T-helper 17 cell (primary cell): ENCODE results near the gene NAA10. TPM values are rescaled to one million over a fixed set of nuclear protein-coding genes. Genes with fewer than 3 reads are reported as not detected.

Experiments used
- ATAC-seq: fragments of 150-1000 bp; cut with Tn5 transposase; 2 replicates; pipeline ENCODE4 v1.10.0; 2021; ENCODE audit warnings: mild to moderate bottlenecking, moderate library complexity
- DNase-seq, 3 donors: peaks; one replicate each; pipeline versions ENCODE4 v3.0.0 to v3.0.0-alpha.2; 2020 to 2021
- H3K9me3 ChIP-seq: one replicate; pipeline ENCODE4 v1.7.0; 2013; ENCODE audit warnings: low read length, mild to moderate bottlenecking; ENCODE audit not compliant: control insufficient read depth, poor library complexity, severe bottlenecking
- H3K27ac Mint-ChIP-seq: one replicate; pipeline ENCODE4 v1.8.0; 2022; ENCODE audit warnings: mild to moderate bottlenecking, moderate library complexity, mixed read lengths
- H3K27me3 Mint-ChIP-seq: one replicate; pipeline ENCODE4 v1.8.0; 2022; ENCODE audit warnings: mixed read lengths
- H3K36me3 Mint-ChIP-seq: one replicate; pipeline ENCODE4 v1.8.0; 2022; ENCODE audit warnings: low read depth, mixed read lengths
- H3K4me1 Mint-ChIP-seq: one replicate; pipeline ENCODE4 v1.8.0; 2022; ENCODE audit warnings: mild to moderate bottlenecking, mixed read lengths
- H3K4me3 Mint-ChIP-seq: one replicate; pipeline ENCODE4 v1.8.0; 2022; ENCODE audit warnings: mild to moderate bottlenecking, moderate library complexity, mixed read lengths
- total RNA-seq, 4 donors: library from RNA in 2 of 4; stranded (reverse) in 2 of 4; gene quantifications; one replicate each; pipeline ENCODE4 v1.2.3 and lab custom pipeline; 2022 to 2026

Gene NAA10
- total RNA-seq, 2 donors from 2014 or later = 42.8 to 48.5 TPM

DNA sequence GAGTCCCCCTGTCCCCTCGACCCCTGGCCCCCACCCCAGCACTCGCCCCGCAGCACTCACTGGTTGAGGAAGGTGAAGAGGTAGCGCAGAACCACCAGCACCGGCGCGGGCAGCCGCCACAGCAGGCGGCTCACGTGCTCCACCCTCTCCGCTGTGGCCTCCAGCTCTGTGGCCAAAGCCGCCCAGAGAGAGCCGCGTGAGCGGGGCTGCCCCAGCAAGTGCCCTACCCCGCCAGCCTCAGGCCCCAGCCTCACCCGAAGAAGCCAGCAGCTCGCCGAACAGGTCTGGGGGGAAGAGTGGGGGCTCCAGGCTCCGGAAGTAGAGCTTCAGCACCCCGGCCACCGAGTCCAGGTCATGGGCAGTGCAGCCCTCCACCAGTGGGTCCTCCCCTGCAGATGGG lies 24.4 kb downstream of the NAA10 start:
- DNase-seq (no peak), ATAC-seq (no peak)
- H3K4me3 Mint-ChIP-seq = no peak overlapping the region
- no peaks in the 10 kb centered on the region for H3K9me3 ChIP-seq
- H3K27me3 Mint-ChIP-seq = no peaks in the 10 kb centered on the region
- no peak overlapping the region for H3K27ac Mint-ChIP-seq
- peaks cover 5% of the 10 kb centered on the region for H3K4me1 Mint-ChIP-seq
- H3K36me3 Mint-ChIP-seq = no peaks in the 10 kb centered on the region

DNA sequence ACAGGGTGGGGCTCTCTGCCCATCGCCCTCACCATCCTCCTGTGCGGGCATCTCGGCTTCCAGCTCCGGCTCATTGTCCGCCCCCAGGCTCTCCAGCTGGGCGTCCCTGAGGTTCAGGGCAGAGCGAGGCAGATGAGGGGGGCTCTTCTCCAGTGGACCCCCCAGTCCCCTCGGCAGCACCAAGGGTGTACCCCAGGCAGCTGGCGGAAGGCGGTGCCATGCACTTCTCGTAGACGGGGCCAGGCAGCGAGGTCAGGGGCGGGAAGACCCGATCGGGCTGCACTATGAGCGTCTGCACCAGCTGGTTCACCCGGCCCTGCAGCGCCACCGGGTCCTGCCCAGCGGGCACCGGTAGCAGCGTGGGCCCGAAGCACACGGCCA lies 24.9 kb downstream of the NAA10 start:
- Mint-ChIP-seq H3K27me3 (no peaks in the 10 kb centered on the region), H3K27ac (no peak overlapping the region)

DNA sequence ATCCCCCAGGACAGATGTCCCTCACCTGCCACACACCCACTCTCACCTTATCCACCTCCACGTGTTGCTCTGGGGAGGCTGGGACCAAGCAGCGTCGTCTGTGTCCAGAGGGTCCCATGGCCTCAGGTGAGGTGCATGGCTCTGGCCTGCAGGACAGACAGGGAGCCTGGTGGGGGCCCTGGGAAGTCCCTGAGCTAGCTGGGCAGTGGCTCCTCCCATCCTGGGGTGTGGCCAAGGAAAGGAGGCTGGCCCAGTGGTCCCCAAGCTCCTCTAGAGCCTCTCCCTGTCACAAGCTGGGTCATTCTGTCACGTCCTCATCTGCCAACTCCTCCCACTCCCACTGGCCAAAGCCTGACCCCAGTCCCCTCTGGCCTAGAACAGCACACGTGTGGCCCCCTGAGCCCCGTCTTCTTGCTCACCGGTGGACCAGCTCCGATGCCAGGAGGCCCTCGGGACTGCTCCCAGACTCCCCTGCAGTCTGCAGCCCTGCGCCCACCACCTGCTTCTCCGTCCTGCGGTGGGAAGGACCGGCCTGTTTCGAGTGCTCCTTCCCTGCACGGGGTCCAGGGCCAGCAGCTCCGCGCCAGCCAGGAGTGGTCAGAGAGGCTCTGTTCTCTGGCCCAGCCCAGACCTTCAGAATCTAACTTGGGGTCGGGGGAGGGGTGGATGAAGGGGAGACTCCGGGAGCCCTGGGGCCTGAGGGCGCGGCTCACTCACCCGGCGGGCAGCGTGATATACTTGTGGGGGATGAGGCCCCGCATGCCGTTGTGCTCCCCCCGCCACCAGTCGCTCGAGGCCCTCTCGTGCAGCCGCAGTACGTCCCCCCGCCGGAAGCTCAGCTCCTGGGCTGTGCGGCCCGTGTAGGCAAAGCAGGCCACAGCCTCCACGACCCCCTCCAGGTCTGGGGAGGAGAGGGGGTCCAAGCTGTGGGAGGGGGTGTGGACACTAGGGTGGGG lies 25.5 kb downstream of the NAA10 start:
- Mint-ChIP-seq H3K27ac (no peak overlapping the region), H3K36me3 (no peaks in the 10 kb centered on the region), H3K4me3 (no peak overlapping the region), H3K27me3 (no peaks in the 10 kb centered on the region), H3K4me1 (peaks cover 7% of the 10 kb centered on the region)
- no peak for ATAC-seq
- DNase-seq = no peak
- no peaks in the 10 kb centered on the region for H3K9me3 ChIP-seq

More for the DNA sequence above, 24.9 kb downstream of the NAA10 start:
- DNase-seq = no peak
- H3K9me3 ChIP-seq = no peaks in the 10 kb centered on the region
- no peak for ATAC-seq
- no peaks in the 10 kb centered on the region for H3K36me3 Mint-ChIP-seq
- H3K4me1 Mint-ChIP-seq = peaks cover 5% of the 10 kb centered on the region
- no peak overlapping the region for H3K4me3 Mint-ChIP-seq

DNA sequence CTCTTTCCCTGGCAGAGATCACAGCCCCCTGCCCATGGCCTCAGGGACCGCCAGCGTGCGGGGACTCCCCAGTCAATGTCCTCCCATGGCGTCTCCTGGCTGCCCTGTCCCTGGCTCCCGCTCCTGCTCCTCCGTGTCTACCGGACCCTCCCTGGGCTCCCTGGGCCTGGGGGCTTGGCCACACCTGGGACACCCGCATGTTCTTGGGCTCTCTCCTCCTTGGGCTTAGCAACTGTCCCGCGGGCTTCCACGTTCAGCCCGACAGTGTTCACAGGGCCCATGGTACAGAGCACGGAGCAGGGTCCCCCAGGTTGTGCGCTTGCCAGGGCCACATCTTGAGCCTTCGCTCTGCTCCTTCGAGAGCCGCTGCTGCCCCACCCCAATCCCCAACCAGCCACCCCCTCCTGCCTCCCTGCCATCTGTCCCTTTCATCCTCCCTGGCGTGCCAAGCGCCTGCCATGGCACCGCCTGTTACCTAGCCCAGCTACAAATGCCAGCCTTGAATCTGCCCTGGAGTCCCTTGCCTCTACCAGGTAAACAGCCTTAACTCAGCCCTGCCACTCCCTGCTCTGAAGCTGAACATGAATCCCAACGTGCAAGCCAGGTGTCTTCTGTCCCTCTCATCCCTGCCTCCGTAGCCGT lies 26.5 kb downstream of the NAA10 start:
- H3K36me3 Mint-ChIP-seq = no peaks in the 10 kb centered on the region
- no peak overlapping the region for H3K4me3 Mint-ChIP-seq
- H3K9me3 ChIP-seq = no peaks in the 10 kb centered on the region
- ATAC-seq (no peak), DNase-seq (no peak)
- no peaks in the 10 kb centered on the region for H3K27me3 Mint-ChIP-seq
- H3K4me1 Mint-ChIP-seq = peaks cover 14% of the 10 kb centered on the region
- H3K27ac Mint-ChIP-seq = no peak overlapping the region

GRCh38 chrX:153907456-153907855 lies 27.4 kb downstream of the NAA10 start:
- no peak overlapping the region for H3K27ac Mint-ChIP-seq
- H3K4me1 Mint-ChIP-seq = peaks cover 18% of the 10 kb centered on the region
- DNase-seq (no peak), ATAC-seq (no peak)
- no peak overlapping the region for H3K4me3 Mint-ChIP-seq
- H3K9me3 ChIP-seq = no peaks in the 10 kb centered on the region
- H3K27me3 Mint-ChIP-seq = no peaks in the 10 kb centered on the region
- H3K36me3 Mint-ChIP-seq = no peaks in the 10 kb centered on the region

DNA sequence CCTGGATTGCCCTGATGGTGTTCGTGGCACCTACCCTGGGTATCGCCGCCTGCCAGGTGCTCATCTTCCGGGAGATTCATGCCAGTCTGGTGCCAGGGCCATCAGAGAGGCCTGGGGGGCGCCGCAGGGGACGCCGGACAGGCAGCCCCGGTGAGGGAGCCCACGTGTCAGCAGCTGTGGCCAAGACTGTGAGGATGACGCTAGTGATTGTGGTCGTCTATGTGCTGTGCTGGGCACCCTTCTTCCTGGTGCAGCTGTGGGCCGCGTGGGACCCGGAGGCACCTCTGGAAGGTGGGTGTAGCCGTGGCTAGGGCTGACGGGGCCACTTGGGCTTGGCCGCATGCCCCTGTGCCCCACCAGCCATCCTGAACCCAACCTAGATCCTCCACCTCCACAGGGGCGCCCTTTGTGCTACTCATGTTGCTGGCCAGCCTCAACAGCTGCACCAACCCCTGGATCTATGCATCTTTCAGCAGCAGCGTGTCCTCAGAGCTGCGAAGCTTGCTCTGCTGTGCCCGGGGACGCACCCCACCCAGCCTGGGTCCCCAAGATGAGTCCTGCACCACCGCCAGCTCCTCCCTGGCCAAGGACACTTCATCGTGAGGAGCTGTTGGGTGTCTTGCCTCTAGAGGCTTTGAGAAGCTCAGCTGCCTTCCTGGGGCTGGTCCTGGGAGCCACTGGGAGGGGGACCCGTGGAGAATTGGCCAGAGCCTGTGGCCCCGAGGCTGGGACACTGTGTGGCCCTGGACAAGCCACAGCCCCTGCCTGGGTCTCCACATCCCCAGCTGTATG lies 28.5 kb downstream of the NAA10 start:
- no peak for DNase-seq
- peak; percentile 52 for ATAC-seq
- Mint-ChIP-seq H3K36me3 (no peaks in the 10 kb centered on the region), H3K4me3 (peak overlapping the region; percentile 62), H3K27ac (peak overlapping the region; percentile 53), H3K27me3 (no peaks in the 10 kb centered on the region), H3K4me1 (peaks cover 23% of the 10 kb centered on the region)
- no peaks in the 10 kb centered on the region for H3K9me3 ChIP-seq

DNA sequence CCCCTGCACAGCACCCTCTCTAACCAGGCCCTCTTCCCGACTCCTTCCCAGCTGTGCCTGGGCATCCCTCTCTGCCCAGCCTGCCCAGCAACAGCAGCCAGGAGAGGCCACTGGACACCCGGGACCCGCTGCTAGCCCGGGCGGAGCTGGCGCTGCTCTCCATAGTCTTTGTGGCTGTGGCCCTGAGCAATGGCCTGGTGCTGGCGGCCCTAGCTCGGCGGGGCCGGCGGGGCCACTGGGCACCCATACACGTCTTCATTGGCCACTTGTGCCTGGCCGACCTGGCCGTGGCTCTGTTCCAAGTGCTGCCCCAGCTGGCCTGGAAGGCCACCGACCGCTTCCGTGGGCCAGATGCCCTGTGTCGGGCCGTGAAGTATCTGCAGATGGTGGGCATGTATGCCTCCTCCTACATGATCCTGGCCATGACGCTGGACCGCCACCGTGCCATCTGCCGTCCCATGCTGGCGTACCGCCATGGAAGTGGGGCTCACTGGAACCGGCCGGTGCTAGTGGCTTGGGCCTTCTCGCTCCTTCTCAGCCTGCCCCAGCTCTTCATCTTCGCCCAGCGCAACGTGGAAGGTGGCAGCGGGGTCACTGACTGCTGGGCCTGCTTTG lies 29.2 kb downstream of the NAA10 start:
- H3K27ac Mint-ChIP-seq = peak overlapping the region; percentile 53
- H3K36me3 Mint-ChIP-seq = no peaks in the 10 kb centered on the region
- H3K4me3 Mint-ChIP-seq = peak overlapping the region; percentile 62
- H3K9me3 ChIP-seq = no peaks in the 10 kb centered on the region
- H3K27me3 Mint-ChIP-seq = no peaks in the 10 kb centered on the region
- peaks cover 27% of the 10 kb centered on the region for H3K4me1 Mint-ChIP-seq
- DNase-seq = no peak
- no peak for ATAC-seq

- peaks cover 28% of the 10 kb centered on the region for H3K4me1 Mint-ChIP-seq
- H3K27ac Mint-ChIP-seq = peak within 1 kb of the TSS; percentile 83
- ATAC-seq = peak; percentile 35
- H3K36me3 Mint-ChIP-seq = no peaks in the 10 kb centered on the region
- H3K27me3 Mint-ChIP-seq = no peaks in the 10 kb centered on the region
- DNase-seq = no peak
- H3K9me3 ChIP-seq = no peaks in the 10 kb centered on the region
- H3K4me3 Mint-ChIP-seq = peak within 1 kb of the TSS; percentile 88
These were observed 30.6 kb downstream of the NAA10 start, which contains the start of gene AVPR2 for GRCh38 chrX:153903991-153904957. Gene AVPR2, plus strand, starts transcription at chrX:153904673. Its CDS starts 473 bp downstream, at chrX:153905146.

GRCh38 chrX:153903238-153903980 lies 31.4 kb downstream of the NAA10 start:
- Mint-ChIP-seq H3K4me1 (peaks cover 26% of the 10 kb centered on the region), H3K36me3 (no peaks in the 10 kb centered on the region), H3K4me3 (peak overlapping the region; percentile 88), H3K27me3 (no peaks in the 10 kb centered on the region), H3K27ac (peak overlapping the region; percentile 83)
- DNase-seq (no peak), ATAC-seq (peak; percentile 8)
- H3K9me3 ChIP-seq = no peaks in the 10 kb centered on the region

DNA sequence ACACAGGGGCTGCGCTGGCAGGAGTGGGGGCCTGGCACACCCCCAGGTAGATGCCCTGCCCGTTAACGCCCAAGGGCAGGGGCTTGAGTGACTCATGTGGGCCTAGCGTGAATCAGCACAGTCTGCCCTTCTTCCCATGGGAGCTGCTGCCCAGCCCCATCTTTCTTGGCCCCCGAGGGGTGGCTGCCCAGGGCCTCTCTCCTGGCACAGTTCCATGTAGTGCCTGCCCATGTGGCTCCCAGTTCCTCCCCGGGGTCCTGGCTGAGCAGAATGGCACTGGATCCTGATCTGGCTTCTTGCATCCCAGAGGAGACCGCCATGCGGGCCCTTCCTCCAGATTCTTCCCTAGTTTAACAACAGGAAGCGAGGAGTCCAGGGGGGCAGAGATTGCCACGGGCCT lies 32.5 kb downstream of the NAA10 start:
- H3K4me1 Mint-ChIP-seq = peaks cover 26% of the 10 kb centered on the region
- no peaks in the 10 kb centered on the region for H3K9me3 ChIP-seq
- ATAC-seq = no peak
- no peak for DNase-seq
- no peaks in the 10 kb centered on the region for H3K27me3 Mint-ChIP-seq
- no peaks in the 10 kb centered on the region for H3K36me3 Mint-ChIP-seq
- no peak overlapping the region for H3K27ac Mint-ChIP-seq
- H3K4me3 Mint-ChIP-seq = no peak overlapping the region

GRCh38 chrX:153901753-153902140 lies 33.1 kb downstream of the NAA10 start:
- H3K4me1 Mint-ChIP-seq = peaks cover 26% of the 10 kb centered on the region

More at GRCh38 chrX:153901753-153902140, 33.1 kb downstream of the NAA10 start:
- DNase-seq (no peak), ATAC-seq (no peak)
- no peaks in the 10 kb centered on the region for H3K27me3 Mint-ChIP-seq
- peak overlapping the region; percentile 68 for H3K4me3 Mint-ChIP-seq
- no peaks in the 10 kb centered on the region for H3K36me3 Mint-ChIP-seq
- no peaks in the 10 kb centered on the region for H3K9me3 ChIP-seq
- H3K27ac Mint-ChIP-seq = no peak overlapping the region
